HG02970 (cell line): ENCODE data around the gene SMC1B.

Source experiments
- ATAC-seq: cut with Tn5 transposase; IDR thresholded peaks from one replicate; pipeline ENCODE4 v1.9.1; 2021; ENCODE audit warnings: mild to moderate bottlenecking, moderate library complexity, moderate number of reproducible peaks; ENCODE audit not compliant: unreplicated experiment, low FRiP score

Gene SMC1B

DNA sequence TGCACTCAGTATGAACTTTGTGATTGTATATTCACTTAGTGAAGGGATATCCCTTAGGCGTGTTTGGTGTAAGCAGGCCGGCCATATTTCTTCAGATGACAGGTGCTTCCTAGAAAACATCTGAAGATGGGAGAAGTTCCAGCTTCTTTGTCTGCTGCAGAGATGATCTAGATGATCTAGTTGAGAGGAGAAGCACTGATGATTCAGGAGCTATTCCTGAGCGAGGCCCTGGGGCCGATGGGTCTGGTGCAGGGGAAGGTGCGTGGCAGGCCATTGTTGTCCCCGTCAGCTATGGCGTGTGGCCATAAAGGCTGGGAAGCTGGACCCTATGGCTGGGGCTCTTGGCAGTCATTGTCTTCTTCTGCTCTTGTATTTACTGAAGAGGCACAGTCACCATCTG, 89.7 kb downstream of the SMC1B start:
- ATAC-seq, result no peak

GRCh38 chr22:45322873-45323525, 90.4 kb downstream of the SMC1B start:
- no peak for ATAC-seq

DNA sequence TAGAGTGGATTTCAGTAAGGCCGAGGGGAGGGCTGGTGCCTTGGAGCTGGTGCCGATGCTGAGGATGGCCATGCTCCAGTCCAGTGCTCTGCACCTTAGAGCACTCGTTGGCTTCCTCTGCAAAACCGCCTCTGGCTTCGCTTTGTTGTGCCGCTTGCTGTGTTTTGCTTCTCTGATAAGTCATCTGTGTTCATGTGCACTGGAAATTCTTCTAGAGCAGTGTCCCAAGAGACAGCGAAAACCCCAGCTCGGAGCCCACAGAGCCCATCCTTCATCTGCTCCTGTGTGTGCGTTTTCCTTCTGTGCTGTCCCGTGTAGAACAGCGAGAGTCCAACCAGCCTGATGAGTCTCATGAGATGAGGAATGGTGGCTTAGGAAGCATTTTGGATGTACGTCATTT, 91.6 kb downstream of the SMC1B start:
- no peak for ATAC-seq

- no peak for ATAC-seq
Measured at GRCh38 chr22:45320357-45320976, 92.9 kb downstream of the SMC1B start.

- ATAC-seq, result no peak
Measured at GRCh38 chr22:45319324-45319685, 94.1 kb downstream of the SMC1B start.

DNA sequence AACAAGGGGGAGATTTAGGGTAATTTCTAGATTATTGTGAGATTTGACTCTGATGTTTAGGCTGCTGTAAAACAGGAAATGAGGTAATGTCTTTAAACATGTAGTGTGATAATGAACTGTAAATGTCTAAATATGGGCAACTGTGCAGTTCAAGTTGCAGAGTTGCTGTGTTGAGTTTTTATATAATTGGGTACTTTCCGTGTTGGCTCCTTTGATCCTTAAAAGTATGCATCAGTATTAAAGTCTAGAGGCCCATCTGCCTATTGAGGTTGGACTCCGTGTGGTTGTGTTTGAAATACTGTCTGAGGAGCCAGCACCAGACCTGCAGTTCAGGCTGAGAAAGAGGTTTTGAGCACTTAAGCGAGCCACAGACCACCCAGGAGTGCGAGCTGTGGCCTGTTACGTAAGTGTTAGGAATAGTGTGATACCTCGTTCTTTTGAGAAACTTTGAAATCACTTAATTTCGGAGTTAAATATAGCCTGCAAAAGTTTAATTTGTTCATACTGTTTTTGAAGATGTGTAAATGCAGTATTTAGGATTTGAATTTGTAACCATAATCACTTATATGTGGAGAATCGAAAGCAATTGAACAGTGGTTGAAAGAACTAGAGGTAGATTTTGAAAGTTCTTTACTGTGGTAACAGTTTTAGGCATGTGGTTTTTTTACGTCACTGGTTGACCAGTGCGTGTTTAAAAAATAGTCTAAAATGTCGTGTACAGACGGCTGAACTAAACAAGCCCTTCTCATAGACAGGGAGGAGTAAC, 94.7 kb downstream of the SMC1B start:
- ATAC-seq, result no peak

DNA sequence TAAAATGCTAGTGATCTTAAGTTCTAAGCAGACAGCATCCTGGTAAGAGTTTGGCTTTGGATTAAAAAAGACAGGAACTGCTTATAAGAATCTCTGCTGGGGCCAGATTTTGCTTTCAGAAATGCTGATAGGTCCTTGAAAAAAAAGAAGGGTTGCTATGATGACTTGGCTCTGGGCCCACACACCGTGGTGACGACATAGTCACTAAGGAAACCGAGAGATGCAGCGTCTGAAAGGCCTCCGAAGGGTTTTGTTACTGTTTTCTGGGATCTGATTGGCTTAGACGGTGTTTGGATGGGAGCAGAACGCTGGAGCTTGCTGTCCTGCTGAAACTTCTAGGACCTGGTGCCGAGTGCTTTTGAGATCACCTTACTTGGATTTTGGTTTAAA, 95.2 kb downstream of the SMC1B start:
- no peak for ATAC-seq

- ATAC-seq, result no peak
Measured at GRCh38 chr22:45317551-45318167, 95.7 kb downstream of the SMC1B start.

GRCh38 chr22:45316796-45317526, 96.4 kb downstream of the SMC1B start:
- no peak for ATAC-seq

- ATAC-seq, result no peak
Measured at GRCh38 chr22:45314786-45315185, 98.6 kb downstream of the SMC1B start.

- ATAC-seq, result no peak
Measured at GRCh38 chr22:45314054-45314721, 99.2 kb downstream of the SMC1B start.

GRCh38 chr22:45312856-45313255, 100.5 kb downstream of the SMC1B start:
- ATAC-seq, result no peak

DNA sequence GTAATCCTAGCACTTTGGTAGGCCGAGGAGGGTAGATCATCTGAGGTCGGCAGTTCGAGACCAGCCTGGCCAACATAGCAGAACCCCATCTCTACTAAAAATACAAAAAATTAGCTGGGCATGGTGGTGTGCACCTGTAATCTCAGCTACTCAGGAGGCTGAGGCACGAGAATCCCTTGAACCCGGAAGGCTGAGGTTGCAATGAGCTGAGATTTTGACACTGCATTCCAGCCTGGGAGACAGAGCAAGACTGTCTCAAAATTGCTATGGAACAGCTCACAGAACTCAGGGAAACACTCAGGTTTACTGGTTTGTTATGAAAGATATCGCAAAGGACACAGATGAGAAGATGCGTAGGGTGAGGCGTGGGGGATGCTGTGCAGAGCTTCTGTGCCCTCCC, 101.0 kb downstream of the SMC1B start:
- no peak for ATAC-seq

DNA sequence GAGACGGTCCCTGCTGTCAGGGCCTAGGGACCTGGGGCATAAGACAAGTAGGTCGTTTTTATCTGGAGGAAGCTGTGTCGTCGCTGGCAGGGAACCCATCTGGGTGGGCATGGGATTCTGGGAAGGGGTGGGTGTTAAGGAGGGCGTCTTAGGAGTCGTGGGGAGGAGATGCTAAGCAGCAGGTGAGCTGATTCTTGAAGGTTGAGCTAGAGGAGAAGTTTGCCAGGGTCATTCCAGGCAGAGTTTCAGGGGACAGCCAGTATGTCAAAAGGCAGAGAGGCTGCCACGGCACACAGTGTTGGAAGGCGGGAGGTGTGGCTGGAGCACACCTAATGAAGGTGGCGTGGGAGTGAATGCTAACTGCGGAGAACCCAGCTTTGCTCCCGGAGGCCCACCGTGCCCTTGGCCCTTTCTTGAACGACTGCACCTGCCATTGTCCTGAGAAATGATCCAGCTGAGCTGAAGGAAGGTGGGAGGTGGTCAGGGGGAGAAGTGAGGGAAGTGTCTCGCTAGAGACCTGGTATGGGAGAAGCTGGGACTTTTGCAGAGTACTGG, 102.3 kb downstream of the SMC1B start:
- ATAC-seq, result no peak

- no peak for ATAC-seq
Measured at GRCh38 chr22:45310331-45310976, 102.9 kb downstream of the SMC1B start.

DNA sequence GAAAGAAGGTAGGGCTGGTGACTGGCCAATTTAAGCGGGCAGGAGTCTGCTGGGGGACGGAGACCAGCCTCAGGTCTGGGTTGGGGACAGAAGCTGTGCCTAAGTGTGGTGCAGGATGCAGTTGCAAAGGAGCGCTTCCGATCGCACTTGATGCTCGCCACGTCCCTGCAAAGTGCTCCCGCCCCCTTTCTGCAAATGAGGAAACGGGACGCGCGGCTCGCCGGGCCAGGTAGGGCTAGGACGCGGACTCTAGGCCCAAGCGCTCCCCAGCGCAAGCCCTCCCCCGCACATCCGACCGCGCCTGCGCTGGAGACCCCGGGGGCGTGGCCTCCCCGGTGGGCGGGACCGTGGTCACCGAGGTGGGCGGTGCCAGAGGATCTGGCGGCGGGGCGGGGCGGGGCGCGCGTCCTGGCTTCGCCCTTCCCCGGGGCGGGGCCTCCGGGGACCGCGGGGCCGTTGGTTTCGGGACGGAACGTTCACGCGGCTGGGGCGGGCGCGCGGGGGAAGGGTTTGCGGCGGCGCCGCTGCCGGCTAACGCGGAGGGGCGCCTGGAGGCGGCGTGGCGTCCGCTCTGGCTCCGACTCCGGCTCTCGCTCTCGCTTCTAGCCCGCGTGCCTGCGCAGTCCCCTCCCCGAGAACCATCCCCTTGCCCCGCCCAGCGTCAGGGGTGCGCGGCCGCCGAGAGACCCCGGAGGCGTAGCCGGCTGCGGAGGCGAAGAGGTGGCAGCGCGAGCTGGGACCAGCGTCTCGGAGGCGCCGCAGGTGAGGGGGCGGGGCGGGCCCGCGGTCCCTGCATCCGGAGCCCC, 103.8 kb downstream of the SMC1B start, which contains the start of gene FAM118A:
FAM118A (plus strand) TSS at position 513 of the 806 bp plus-strand sequence. CDS start 12,446 bp downstream, outside the sequence.
- ATAC-seq, result peak; percentile 86

DNA sequence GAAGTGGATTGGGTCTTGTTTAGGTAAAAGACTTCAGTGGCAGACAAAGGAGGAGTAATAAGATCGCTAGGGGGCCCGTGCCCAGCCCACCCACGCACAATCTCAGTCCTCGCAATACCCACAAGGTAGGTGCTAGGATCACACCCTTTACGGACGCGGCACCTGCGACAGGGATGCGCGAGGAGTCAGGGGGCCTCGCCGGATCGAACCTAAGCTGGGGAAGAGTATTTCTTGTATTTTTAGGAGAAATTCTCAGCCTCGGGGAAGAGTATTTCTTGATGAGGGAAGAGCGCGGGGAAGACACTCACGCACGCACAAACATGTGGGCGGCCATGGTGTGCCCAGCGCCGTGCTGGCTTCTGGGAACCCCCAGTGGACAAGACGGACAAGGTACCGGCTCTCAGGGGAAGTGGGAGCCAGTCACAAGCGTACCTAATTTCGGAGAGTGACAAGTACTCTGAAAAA, 104.4 kb downstream of the SMC1B start:
- no peak for ATAC-seq

DNA sequence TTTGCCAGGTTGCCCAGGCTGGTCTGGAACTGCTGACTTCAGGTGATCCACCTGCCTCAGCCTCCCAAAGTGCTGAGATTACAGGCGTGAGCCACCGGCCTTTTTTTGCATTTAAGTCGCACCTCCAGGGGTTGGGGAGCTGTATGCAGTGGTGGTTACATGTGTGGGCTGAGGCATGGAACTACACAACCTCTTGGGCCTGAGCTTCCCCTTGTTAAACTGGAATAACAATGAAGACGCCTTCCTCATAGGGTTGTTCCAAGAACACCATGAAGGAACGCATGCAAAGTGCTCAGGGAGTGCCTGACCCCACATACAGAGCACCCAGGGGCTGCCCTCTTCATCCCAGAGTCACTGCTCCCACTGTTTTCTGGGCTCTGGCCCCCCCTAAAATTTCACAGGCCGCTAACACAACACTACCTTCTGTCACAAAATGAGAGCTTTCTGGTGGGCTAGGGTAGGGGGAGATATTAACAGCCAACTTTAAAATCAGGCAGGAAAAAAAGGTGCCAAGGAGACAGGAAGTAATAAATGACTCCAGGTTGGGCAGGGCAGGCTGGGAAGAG, 104.9 kb downstream of the SMC1B start:
- no peak for ATAC-seq
